ENCODE results near the gene ULBP1.

The ULBP1 gene

GRCh38 chr6:149925974-149926777, 37.6 kb upstream of the ULBP1 start:
- TF ChIP-seq GATA3 (IDR thresholded peaks at IDR 0.05; ENCODE audit: low read depth, low read length) (no peak), GATA2 (IDR thresholded peaks at IDR 0.05; ENCODE audit: low read depth, low read length) (no peak)

- TF ChIP-seq GATA2 (IDR thresholded peaks at IDR 0.05; ENCODE audit: low read depth, low read length) (no peak), GATA3 (IDR thresholded peaks at IDR 0.05; ENCODE audit: low read depth, low read length) (no peak)
Measured at GRCh38 chr6:149929422-149929821, 34.3 kb upstream of the ULBP1 start.

GRCh38 chr6:149931501-149931900, 32.2 kb upstream of the ULBP1 start:
- TF ChIP-seq GATA2 (IDR thresholded peaks at IDR 0.05; ENCODE audit: low read depth, low read length) (no peak), GATA3 (IDR thresholded peaks at IDR 0.05; ENCODE audit: low read depth, low read length) (no peak)

- no peak for TF ChIP-seq GATA3 (IDR thresholded peaks at IDR 0.05; ENCODE audit: low read depth, low read length)
- TF ChIP-seq GATA2 (IDR thresholded peaks at IDR 0.05; ENCODE audit: low read depth, low read length): no peak
Measured at GRCh38 chr6:149933036-149933435, 30.7 kb upstream of the ULBP1 start.

GRCh38 chr6:149933461-149933860, 30.3 kb upstream of the ULBP1 start:
- TF ChIP-seq GATA2 (IDR thresholded peaks at IDR 0.05; ENCODE audit: low read depth, low read length): no peak
- no peak for TF ChIP-seq GATA3 (IDR thresholded peaks at IDR 0.05; ENCODE audit: low read depth, low read length)

GRCh38 chr6:149934249-149935156, 29.2 kb upstream of the ULBP1 start:
- no peak for TF ChIP-seq GATA2 (IDR thresholded peaks at IDR 0.05; ENCODE audit: low read depth, low read length)
- no peak for TF ChIP-seq GATA3 (IDR thresholded peaks at IDR 0.05; ENCODE audit: low read depth, low read length)

- TF ChIP-seq GATA3 (IDR thresholded peaks at IDR 0.05; ENCODE audit: low read depth, low read length): no peak
Measured at GRCh38 chr6:149935246-149935645, 28.5 kb upstream of the ULBP1 start.

- no peak for TF ChIP-seq GATA2 (IDR thresholded peaks at IDR 0.05; ENCODE audit: low read depth, low read length)
- no peak for TF ChIP-seq GATA3 (IDR thresholded peaks at IDR 0.05; ENCODE audit: low read depth, low read length)
Measured at GRCh38 chr6:149935668-149936067, 28.1 kb upstream of the ULBP1 start.

GRCh38 chr6:149936743-149937142, 27.0 kb upstream of the ULBP1 start:
- TF ChIP-seq GATA2 (IDR thresholded peaks at IDR 0.05; ENCODE audit: low read depth, low read length) (no peak), GATA3 (IDR thresholded peaks at IDR 0.05; ENCODE audit: low read depth, low read length) (no peak)

GRCh38 chr6:149938571-149939355, 25.0 kb upstream of the ULBP1 start:
- TF ChIP-seq GATA2 (IDR thresholded peaks at IDR 0.05; ENCODE audit: low read depth, low read length): no peak

- TF ChIP-seq GATA2 (IDR thresholded peaks at IDR 0.05; ENCODE audit: low read depth, low read length) (no peak), GATA3 (IDR thresholded peaks at IDR 0.05; ENCODE audit: low read depth, low read length) (no peak)
Measured at GRCh38 chr6:149939356-149939648, 24.4 kb upstream of the ULBP1 start.

GRCh38 chr6:149939909-149940671, 23.7 kb upstream of the ULBP1 start:
- no peak for TF ChIP-seq GATA2 (IDR thresholded peaks at IDR 0.05; ENCODE audit: low read depth, low read length)
- TF ChIP-seq GATA3 (IDR thresholded peaks at IDR 0.05; ENCODE audit: low read depth, low read length): no peak

GRCh38 chr6:149940672-149940982, 23.1 kb upstream of the ULBP1 start:
- TF ChIP-seq GATA2 (IDR thresholded peaks at IDR 0.05; ENCODE audit: low read depth, low read length) (no peak), GATA3 (IDR thresholded peaks at IDR 0.05; ENCODE audit: low read depth, low read length) (no peak)

Data from SH-SY5Y (cell line).